COLO668 (cell line): ENCODE measurements around the gene MYO18B.
"Not testable (repeated sequence)": the region's sequence is repeated elsewhere in the genome, so short reads cannot be mapped to it uniquely, and the experiment has no call there.

Experiments
- DNase-seq: peaks from one replicate; lab custom pipeline; 2025; ENCODE audit not compliant: unreplicated experiment; lab: John Stamatoyannopoulos, UW

MYO18B gene

DNA sequence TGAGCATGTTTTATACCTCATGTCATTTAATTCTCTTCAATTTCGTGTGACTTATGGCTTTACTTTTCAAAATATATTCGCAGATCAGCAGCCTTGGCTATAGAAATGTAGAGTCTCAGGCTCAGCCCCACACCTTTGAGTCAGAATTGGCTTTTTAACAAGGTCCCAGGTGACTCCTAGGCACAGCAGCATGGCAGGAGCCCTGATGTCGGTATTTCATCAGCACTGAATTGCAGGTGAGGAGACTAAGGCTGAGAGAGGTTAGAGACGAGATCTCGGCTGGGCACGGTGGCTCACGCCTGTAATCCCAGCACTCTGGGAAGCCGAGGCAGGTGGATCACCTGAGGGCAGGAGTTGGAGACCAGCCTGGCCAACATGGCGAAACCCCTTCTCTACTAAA lies 230.4 kb downstream of the MYO18B start:
- no peak for DNase-seq

DNA sequence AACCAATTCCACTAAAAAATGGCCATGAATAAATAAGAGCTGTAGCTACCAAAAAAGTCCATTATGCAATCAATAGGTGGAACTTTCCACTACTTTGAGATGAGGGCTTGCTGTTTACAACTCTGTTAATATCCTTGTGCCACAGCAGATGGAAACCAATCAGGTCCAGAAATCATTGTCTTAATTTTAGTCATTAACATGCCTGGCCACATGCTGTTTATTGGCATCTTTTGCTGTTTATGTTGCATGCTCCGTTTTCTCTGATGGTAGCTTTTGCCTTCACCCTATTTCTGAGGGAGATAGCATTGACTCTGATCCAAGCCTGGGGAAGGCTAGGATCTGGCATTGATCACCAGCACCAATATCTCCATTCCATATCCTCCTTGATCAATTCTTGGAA lies 234.4 kb downstream of the MYO18B start:
- no peak for DNase-seq

DNA sequence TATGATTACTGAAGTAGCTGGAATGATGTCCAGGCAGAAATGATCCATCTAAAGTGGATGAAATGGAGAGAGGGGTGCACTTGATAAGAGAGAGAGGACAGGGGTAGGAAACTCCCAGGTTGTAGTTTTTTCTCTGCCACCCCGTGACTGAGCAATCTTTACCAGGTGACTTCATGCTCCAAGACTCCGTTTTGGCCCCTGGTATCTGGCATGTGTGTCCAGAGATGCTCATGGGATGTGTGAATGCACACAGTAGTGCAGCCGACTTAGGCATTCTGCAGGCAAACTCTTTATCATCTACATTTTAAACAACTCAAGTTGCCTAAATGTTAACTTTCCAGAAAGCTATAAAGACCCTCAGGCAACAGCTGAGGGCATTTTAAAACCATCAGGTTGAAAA lies 238.0 kb downstream of the MYO18B start:
- DNase-seq, result no peak

DNA sequence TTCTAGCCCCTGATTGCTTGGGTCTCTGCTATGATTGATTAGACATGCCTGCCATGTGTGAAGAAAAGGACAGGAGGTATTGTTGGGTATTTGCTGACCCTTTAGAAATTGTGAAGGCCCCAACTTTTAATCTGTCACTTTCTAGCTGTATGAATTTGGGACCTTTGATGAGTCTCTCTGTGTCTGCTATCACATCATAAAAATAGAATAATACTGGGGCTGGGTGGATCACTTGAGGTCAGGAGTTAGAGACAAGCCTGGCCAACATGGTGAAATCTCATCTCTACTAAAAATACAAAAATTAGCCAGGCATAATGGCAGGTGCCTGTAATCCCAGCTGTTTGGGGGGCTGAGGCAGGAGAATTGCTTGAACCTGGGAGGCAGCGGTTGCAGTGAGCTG lies 242.9 kb downstream of the MYO18B start:
- DNase-seq, result not testable (repeated sequence)

DNA sequence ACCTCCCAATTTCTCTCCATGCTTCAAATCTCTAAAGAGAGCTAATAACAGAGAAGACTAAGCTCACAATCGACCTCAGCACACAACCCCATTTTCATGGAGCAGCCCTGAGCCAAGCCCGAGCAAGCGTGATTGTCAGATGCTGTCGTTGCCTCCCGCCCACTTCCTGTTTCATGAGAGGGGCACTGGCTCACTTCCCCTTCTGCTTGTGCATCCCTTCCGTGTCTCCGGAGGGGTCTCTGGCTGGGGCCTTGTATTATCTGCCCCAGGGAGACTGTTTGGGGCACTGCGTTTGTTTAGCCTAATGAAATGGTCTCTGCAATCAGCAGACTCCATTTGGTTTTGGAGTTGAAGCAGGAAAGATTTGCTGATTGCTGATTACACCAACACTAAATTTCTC lies 246.0 kb downstream of the MYO18B start:
- DNase-seq, result no peak

DNA sequence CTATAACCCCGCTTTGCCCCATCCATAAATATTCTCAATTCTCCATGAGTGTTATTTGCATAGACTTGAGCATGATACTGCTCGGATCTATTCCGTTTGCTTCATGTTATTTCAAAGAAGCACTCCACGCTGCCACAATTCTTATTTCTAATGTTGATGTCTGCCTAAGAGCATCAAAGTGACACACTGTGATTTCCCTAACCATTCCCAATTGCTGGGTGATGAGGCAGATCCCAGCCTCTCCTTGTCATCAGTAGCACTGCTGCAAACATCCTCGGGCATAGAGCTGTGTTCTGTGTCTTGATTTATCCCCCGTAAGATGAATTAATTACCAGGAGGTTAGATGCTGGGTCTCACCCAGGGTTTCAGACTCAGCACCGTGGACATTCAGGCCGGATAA lies 249.0 kb downstream of the MYO18B start:
- no peak for DNase-seq

DNA sequence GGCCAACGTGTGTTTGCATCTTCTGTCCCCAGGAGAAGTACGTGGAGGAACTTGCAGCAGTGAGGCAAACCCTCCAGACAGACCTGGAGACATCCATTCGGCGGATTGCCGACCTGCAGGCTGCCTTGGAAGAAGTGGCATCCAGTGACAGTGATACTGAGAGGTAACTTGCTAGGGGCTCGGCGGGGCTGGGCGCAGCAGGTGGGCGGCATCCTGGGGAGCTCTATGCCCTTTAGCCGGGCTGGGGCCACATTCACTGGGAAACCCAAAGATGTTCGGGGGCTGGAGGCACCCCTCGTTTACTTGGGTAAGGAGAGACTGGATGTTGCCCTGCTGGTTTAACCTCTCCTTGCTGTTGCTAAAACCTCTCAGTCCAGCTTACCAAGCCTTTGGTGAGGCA lies 250.3 kb downstream of the MYO18B start:
- no peak for DNase-seq

DNA sequence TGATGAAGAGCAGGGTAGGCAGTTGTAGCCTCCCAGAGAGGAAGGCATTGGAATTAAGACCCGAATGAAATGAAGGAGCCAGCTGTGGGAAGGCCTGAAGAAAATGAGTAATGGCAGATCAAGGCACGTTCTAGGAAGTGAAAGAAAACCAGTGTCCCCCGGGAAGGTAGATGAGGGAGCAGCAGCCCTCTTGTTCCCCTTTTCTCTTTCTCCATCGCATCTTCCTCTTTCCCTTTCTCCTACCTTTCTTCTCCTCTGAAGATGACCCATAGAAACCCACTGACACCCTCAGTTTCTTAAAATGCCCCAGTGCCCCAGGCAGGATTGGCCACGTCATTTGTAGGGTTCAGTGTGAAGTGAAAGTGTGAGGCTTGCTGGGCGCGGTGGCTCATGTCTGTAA lies 254.7 kb downstream of the MYO18B start:
- DNase-seq, result no peak

DNA sequence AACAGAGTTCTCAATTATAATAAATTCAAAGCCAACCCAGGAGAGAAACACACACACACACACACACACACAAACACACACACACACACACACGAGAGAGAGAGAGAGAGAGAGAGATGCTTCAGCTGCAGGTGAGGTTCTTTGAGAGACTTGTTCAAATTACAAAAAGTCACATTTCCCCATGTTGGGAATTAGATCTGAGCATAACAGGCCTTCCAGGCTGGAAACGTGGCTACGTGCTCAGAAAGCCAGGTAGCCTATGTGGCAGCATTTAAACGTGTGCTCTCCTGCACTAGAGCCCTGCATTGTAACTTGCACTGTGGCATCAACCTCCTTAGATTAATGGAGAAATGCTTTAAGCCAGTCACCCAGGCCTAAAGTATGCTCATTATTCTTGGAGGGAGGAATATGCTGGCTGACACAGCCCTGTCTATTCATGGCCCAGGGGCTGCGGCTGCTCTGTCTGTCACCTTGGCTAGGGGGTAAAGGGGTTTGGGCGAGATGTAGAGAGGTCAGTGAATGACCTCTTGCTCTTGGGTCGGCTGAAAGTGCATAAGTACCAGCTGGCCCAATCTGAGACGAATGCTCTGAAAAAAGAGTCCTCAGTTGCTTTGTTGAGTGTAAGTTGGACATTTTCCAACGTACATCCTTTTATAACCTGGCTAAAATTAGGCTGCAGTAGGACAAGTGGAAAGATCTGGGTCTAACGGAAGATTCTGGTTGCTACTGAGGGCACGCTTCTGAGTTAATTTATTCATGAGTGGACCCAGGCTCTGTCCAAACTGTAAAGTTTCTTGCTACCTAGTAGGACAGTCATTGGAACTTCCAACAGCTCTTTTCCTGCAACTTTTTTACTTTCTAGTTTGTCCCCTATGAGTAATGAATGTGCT lies 256.1 kb downstream of the MYO18B start:
- DNase-seq, result no peak

DNA sequence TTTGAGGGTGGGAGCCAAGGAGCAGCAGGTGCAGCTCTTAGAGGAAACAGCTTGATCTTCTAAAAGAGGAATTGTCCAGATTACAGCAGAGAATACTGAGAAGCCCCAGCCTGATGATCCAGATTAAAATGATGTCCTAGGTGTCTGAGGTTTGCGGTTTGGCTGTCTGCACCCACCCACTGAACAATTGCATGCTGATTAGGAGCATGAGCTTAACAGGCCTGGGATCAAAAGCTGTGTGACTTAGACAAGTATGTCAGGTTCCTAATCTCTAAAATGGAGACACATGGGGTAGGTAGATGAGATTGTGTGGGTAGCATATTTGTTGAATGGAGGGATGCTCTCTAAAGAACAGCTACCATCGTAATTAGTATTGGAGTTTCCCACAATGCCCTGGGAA lies 260.5 kb downstream of the MYO18B start:
- DNase-seq, result no peak

DNA sequence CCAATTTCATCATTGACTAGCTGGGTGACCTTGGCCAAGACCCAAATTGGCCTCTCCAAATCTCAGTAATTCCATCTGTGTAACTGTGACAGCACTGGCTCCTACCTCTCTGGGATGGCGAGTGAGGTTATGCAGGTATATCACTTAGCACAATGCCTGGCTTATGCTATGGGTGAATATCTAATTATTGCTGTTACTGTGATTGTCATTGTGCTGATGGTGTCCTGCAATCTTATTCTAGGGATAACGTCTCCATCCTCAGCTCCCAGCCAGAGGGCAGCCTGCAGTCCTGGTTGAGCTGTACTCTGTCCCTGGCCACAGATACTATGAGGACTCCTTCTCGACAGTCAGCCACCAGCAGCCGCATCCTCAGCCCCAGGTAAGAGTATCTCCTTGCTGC lies 262.5 kb downstream of the MYO18B start:
- DNase-seq, result no peak

DNA sequence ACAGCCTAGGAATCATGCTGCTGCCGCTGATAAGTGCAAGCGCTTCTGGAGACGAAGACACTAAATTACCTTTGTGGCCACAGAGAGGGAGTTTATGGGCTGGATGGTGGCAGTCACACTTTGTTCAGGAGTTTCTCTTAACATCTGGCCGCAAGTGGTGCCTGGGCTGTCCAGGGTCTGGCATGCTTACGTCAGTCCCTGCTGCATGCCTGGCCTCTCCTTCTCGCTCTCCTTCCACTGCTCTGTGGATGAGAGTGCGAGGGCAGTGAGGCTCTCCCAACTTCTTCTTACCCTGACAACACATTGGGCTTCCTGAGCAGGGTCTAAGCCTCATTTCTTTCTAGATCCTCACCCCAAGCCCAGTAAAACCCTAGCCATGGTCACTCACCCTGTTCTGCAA lies 266.6 kb downstream of the MYO18B start:
- DNase-seq, result no peak

DNA sequence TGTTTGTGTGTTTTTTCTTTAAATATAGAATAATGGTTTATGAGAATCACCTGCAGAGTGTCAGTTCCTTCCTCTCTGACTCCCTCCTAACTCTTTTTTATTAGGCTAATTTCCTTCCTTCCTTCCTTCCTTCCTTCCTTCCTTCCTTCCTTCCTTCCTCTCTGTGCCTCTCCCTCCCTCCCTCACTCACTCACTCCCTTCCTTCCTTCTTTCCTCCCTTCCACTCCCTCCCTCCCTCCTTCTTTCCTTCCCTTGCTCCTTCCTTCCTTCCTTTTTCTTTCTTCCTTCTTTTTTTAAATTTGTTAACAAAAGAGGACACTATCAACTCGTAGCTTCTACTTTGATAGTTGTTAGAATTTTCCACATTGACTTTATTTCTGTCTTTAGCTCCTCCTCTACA lies 274.9 kb downstream of the MYO18B start:
- no peak for DNase-seq

DNA sequence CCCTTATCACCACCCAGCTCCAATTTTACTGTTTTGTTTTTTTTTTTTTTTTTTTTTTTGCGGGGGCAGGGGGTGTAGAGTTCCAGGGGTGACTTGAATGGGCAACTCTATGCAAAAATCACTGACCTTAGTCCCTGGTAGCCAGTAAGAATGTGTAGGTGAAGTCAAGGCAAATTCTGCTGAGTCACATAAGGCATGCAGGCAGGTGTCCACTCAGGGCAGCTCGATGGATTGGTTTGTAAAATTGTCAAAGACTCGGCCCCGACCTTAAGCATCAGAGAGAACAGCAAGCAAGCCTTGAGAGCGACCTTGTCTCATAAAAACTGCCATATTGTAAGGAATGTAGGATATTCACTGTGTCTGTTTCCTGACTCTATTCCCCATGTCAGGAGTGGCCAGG lies 275.9 kb downstream of the MYO18B start:
- DNase-seq, result no peak

DNA sequence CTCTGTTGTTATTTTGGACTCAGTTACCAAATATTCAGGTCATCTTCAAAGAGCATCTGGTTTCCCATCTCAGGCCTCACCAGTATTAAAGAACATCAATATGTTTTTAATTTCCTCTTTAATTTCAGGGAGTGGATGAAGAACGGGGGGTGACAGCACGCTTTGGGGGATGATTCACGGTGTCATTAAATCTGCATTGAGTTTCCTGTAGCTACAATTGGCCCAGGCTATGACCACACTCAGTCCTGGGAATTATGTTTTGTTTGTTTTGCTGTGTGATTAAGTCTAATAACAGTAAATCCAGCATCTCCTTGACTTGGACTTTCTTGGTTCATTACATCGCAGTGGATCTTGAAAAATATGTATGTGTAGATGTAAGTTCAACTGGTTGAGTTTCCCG lies 277.6 kb downstream of the MYO18B start:
- DNase-seq, result no peak

DNA sequence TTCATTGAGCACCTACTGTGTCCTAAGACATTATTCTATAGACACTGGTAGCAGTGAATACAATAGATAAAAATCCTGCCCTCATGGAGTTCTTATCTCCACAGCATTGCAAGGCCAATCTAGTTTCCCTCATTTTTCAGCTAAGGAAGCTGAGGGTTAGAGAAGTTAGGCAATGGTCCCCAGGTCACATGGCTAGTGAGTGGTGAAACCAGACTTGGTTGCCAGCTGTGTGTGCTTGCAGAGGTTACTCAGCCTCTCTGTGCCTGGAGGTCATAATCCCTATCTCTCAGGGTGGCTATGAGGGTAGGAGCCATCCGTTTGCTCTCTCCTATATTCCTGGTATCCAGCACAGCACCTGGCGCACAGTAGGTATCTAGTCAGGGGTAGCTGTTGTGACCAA lies 279.5 kb downstream of the MYO18B start:
- no peak for DNase-seq

DNA sequence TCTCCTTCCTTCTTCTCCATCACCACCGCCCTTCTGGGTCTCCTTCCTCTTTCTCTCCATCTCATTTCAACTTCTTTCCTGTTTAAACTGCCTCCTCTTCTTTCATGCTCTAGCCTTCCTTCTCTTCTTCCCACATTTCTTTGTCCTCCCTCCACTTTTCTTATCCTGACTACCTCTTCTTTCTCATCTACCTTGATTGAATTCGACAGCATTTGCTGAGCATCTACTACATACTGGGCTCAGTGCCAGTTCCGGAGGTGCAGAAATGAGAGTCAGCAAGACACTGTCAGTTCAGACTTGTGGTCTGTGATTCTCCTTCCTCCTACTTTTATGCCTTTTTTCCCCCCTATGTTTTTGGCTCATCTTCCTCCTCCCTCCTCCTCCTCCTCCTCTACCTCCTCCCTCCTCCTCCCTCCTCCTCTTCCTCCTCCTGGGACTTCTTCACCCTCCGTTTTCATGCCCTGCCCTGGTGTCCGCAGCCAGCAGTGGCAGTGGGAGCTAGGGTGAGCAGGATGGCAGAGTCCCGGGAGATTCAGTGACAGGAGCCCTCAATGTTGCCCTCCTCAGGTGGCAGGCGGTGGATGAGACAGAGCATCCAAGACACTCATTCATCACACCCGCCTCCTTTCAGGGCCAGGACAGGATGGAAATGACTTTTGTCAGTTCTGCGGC lies 281.3 kb downstream of the MYO18B start:
- DNase-seq, result no peak

DNA sequence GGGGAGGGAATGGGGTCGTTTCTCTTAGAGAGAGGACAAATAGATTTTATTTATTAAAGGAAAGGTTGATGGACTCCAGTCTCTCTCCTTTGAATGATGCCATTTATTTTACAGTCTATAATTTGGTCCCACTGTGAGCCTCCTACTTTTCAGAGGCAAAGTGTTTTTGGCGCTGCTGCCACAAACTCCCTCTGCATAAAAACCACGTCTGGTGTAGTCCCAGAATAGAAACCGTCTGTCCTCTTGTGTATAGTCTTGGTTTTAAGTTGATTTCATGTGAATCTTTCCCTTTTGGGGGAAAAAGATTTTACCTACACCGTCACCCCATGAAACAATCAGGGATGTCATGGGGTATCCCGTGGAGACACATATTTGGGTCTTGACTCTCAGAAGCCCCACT lies 283.6 kb downstream of the MYO18B start:
- no peak for DNase-seq

DNA sequence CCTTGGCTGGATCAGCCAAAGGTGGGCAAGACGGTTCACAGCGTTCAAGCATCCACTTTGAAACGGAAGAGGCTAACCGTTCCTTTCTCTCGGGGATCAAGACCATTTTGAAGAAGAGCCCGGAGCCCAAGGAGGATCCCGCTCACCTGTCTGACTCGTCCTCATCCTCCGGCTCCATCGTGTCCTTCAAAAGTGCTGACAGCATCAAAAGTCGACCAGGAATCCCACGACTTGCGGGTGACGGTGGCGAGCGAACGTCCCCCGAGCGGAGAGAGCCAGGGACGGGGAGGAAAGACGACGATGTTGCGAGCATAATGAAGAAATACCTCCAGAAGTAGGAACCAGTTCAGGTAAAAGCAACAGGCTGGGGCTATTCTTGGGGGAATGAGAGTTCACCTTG lies 285.4 kb downstream of the MYO18B start:
- no peak for DNase-seq

DNA sequence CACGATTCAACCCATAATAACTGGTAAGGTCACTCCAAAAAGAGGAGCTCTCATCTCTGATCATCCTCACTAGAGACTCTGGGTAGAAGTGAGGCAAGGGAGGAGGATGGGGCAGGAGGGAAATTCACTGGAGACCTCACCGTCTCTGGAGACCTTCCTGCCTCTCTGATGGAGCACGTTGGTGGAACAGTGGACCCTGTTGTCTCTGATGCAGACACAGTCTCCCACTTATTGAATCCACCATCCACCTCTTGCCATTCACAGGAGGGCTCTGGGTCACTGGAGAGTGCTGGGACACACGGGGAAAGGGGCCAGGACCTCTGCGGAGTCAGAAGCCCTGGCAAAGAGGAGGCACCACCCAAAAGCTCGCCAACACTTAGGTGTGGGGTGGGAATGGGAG lies 289.7 kb downstream of the MYO18B start:
- DNase-seq, result no peak

DNA sequence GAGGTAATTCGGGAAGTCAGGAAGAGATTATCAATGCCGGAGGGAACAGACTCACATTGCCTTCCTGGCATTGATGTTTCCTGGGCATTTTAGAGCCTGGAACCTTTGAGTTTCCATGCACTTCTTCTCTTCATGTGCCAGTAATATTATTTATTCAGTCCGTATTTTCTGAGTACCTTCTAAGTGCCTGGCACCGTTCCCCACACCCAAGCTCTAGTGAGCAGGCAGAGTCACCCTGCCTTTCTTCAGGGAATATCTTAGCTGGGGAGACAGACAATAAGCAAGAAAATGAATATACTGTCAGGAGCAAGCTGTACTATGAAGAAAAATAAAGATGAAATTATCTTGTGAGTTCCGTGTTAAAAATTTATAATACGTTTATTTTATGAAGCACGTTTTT lies 291.1 kb downstream of the MYO18B start:
- no peak for DNase-seq

DNA sequence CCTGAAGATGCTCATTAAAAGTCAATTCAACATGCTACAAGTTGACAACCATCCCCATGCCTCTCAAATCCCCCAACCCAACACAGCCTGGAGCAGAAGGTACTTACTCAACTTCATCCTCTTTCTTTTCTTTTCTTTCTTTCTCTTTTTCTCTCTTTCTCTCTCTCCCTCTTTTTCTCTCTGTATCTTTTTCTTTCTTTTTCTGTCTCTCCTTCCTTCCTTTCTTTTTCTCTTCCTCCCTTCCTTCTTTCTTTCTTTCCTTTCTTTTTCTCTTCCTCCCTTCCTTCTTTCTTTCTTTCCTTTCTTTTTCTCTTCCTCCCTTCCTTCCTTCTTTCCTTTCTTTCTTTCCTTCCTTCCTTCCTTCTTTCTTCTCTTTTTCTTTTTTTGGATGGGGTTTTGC lies 291.6 kb downstream of the MYO18B start:
- no peak for DNase-seq

DNA sequence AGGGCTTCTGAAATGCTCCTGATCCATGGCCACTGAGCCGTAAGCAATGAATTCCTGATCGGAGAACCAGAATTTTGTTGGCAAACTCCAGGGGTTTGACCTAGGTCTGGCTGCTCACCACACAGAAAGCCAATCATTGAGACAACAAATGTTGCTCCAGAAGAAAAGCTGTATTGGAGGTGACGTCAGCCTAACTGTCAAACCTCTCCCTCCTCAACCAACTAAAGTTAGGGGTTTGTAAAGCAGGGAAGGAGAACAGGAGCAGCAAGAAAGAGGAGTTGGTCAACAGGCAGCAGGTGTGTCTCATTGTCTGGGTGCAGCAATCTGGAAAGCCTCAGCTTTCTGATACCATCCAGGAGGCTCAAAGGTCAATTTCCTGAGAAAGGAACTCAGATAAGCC lies 293.5 kb downstream of the MYO18B start:
- DNase-seq, result no peak
